ENCODE measurements around the gene OPHN1.

OPHN1 gene

GRCh38 chrX:68199062-68199848 is 234.0 kb downstream of the OPHN1 start:
- TF ChIP-seq POLR2AphosphoS5 (IDR thresholded peaks at IDR 0.05; ENCODE audit: low read depth, low read length) (no peak), TAF1 (IDR thresholded peaks at IDR 0.05; ENCODE audit: borderline replicate concordance, insufficient read depth, low read length) (no peak), FOXP2 (optimal IDR thresholded peaks at IDR 0.05; ENCODE audit: borderline replicate concordance, extremely low read depth, extremely low read length, insufficient read depth) (no peak), SIN3A (IDR thresholded peaks at IDR 0.05; ENCODE audit: borderline replicate concordance, insufficient read depth, low read length) (no peak)
- TF ChIP-seq, protein P1, sequence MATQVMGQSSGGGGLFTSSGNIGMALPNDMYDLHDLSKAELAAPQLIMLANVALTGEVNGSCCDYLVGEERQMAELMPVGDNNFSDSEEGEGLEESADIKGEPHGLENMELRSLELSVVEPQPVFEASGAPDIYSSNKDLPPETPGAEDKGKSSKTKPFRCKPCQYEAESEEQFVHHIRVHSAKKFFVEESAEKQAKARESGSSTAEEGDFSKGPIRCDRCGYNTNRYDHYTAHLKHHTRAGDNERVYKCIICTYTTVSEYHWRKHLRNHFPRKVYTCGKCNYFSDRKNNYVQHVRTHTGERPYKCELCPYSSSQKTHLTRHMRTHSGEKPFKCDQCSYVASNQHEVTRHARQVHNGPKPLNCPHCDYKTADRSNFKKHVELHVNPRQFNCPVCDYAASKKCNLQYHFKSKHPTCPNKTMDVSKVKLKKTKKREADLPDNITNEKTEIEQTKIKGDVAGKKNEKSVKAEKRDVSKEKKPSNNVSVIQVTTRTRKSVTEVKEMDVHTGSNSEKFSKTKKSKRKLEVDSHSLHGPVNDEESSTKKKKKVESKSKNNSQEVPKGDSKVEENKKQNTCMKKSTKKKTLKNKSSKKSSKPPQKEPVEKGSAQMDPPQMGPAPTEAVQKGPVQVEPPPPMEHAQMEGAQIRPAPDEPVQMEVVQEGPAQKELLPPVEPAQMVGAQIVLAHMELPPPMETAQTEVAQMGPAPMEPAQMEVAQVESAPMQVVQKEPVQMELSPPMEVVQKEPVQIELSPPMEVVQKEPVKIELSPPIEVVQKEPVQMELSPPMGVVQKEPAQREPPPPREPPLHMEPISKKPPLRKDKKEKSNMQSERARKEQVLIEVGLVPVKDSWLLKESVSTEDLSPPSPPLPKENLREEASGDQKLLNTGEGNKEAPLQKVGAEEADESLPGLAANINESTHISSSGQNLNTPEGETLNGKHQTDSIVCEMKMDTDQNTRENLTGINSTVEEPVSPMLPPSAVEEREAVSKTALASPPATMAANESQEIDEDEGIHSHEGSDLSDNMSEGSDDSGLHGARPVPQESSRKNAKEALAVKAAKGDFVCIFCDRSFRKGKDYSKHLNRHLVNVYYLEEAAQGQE (IDR thresholded peaks at IDR 0.05; ENCODE audit: insufficient read depth in 1 of 2, low read depth in 2 of 2, low read length in 2 of 2), result no peak

DNA sequence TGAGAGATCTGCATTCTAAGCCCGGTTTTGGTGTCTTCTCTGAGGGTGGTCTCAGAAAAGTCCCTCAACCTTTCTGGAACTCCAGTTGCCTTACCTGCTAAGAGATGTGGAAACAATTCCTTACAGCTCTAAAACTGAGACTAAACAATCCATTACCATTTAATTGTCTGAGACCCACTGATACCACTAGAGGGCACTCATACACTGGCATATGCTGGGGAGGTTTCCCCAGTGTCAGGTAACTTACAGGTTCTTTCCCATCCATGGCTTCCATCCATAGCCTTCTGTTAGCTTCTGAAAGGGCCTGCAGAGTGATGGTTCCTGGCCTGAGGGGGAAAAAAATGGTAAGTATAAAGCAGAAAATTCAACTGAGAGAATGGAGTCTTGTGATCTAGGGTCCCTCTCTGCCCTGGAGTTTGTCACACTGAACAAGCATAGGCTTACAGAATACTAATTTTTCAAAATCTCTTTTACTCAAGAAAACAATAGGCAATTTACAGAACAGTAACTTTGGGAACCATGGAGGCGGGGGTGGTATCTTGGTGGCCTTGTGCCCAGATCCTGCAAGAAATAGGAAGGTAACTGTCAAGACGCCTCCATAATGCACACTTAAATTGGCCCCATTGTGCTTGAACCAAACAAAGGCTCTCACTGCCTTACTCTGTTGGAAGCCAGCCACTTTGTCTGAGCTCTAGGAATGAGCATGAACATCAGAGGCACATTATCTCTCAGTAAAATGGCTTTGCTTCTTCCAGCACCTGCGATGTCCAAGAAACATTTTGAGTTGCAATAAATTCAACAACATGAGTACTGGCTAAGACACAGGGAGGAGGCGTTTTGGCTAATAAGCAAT is 236.1 kb downstream of the OPHN1 start:
- TF ChIP-seq TAF1 (IDR thresholded peaks at IDR 0.05; ENCODE audit: borderline replicate concordance, insufficient read depth, low read length) (no peak), SIN3A (IDR thresholded peaks at IDR 0.05; ENCODE audit: borderline replicate concordance, insufficient read depth, low read length) (no peak), FOXP2 (optimal IDR thresholded peaks at IDR 0.05; ENCODE audit: borderline replicate concordance, extremely low read depth, extremely low read length, insufficient read depth) (no peak), POLR2AphosphoS5 (IDR thresholded peaks at IDR 0.05; ENCODE audit: low read depth, low read length) (no peak)
- TF ChIP-seq, protein P1 (IDR thresholded peaks at IDR 0.05; ENCODE audit: insufficient read depth in 1 of 2, low read depth in 2 of 2, low read length in 2 of 2), result no peak

DNA sequence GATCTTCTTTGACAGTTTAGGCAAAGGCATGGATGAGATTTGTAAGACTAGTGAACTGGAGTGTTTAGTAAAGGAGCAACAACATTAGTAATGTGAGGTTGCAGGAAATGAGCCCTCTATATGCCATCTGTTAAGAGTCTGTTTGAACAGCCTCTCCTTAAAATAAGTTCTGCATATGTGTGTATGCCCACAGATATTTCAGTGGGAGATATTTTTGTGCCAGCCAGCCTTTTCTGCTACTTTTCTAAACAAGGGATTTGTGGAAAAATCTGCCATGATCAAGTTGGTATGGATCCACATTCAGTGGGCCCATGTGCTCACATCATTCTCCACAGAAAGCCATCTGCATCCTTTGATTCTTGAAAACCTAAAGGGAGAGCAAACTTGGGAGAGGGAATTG is 237.7 kb downstream of the OPHN1 start:
- TF ChIP-seq TAF1 (IDR thresholded peaks at IDR 0.05; ENCODE audit: borderline replicate concordance, insufficient read depth, low read length), result no peak
- no peak for TF ChIP-seq SIN3A (IDR thresholded peaks at IDR 0.05; ENCODE audit: borderline replicate concordance, insufficient read depth, low read length)
- TF ChIP-seq, protein P1 (IDR thresholded peaks at IDR 0.05; ENCODE audit: insufficient read depth in 1 of 2, low read depth in 2 of 2, low read length in 2 of 2), result no peak
- TF ChIP-seq POLR2AphosphoS5 (IDR thresholded peaks at IDR 0.05; ENCODE audit: low read depth, low read length), result no peak
- no peak for TF ChIP-seq FOXP2 (optimal IDR thresholded peaks at IDR 0.05; ENCODE audit: borderline replicate concordance, extremely low read depth, extremely low read length, insufficient read depth)

- TF ChIP-seq TAF1 (IDR thresholded peaks at IDR 0.05; ENCODE audit: borderline replicate concordance, insufficient read depth, low read length) (no peak), FOXP2 (optimal IDR thresholded peaks at IDR 0.05; ENCODE audit: borderline replicate concordance, extremely low read depth, extremely low read length, insufficient read depth) (no peak), SIN3A (IDR thresholded peaks at IDR 0.05; ENCODE audit: borderline replicate concordance, insufficient read depth, low read length) (no peak), POLR2AphosphoS5 (IDR thresholded peaks at IDR 0.05; ENCODE audit: low read depth, low read length) (no peak)
- TF ChIP-seq, protein P1 (IDR thresholded peaks at IDR 0.05; ENCODE audit: insufficient read depth in 1 of 2, low read depth in 2 of 2, low read length in 2 of 2), result no peak
Observed at GRCh38 chrX:68193786-68194185, 239.5 kb downstream of the OPHN1 start.
